GM19239 (cell line): ENCODE results near the gene PGAP6.
"Not testable (repeated sequence)": the region's sequence is repeated elsewhere in the genome, so short reads cannot be mapped to it uniquely, and the experiment has no call there.

Experiments
- DNase-seq: peaks from one replicate; pipeline ENCODE4 v3.0.0; 2011; ENCODE audit warnings: low spot score; ENCODE audit not compliant: insufficient read length
- FAIRE-seq: peaks from 2 replicates; lab custom pipeline; 2011; peaks lifted over from hg19 to GRCh38; lab: Jason Lieb, UNC

Gene PGAP6

DNA sequence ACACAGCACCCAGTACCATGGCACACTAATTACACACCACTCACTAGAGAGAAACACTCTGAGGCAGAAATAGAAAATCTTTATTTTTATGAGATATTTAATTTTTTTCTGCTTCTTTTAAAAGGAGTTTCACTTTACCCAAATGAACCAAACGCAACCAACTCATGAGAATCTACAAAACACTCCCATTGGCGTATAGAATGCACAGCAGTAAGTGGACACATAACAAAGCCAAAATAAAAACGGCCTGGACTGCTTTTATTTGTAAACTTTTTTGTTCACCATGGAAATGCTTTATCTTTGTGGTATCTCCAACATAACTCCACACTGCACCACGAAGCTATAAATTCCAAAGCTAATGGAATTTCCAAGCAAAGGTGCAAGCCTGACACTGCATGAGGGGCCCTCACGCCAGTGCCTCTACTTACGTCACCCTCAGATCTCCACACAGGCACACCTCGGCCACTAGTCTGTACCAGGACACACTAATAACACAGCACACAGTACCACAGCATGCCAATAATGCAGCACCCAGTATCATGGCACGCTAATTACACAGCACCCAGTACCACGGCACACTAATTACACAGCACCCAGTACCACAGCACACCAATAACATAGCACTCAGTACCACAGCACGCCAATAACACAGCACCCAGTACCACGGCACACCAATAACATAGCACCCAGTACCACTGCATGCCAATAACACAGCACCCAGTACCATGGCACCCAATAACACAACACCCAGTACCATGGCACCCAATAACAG, 46.7 kb downstream of the PGAP6 start:
- not testable (repeated sequence) for DNase-seq, FAIRE-seq

DNA sequence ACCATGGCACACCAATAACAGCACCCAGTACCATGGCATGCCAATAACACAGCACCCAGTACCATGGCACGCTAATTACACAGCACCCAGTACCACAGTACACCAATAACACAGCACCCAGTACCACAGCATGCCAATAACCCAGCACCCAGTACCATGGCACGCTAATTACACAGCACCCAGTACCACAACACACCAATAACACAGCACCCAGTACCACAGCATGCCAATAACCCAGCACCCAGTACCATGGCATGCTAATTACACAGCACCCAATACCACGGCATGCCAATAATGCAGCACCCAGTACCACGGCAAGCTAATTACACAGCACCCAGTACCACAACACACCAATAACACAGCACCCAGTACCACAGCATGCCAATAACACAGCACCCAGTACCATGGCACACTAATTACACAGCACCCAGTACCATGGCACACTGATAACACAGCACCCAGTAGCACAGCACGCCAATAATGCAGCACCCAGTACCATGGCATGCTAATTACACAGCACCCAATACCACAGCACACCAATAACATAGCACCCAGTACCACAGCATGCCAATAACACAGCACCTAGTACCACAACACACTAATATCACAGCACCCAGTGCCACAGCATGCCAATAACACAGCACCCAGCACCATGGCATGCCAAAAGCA, 47.5 kb downstream of the PGAP6 start:
- FAIRE-seq, DNase-seq: not testable (repeated sequence)

DNA sequence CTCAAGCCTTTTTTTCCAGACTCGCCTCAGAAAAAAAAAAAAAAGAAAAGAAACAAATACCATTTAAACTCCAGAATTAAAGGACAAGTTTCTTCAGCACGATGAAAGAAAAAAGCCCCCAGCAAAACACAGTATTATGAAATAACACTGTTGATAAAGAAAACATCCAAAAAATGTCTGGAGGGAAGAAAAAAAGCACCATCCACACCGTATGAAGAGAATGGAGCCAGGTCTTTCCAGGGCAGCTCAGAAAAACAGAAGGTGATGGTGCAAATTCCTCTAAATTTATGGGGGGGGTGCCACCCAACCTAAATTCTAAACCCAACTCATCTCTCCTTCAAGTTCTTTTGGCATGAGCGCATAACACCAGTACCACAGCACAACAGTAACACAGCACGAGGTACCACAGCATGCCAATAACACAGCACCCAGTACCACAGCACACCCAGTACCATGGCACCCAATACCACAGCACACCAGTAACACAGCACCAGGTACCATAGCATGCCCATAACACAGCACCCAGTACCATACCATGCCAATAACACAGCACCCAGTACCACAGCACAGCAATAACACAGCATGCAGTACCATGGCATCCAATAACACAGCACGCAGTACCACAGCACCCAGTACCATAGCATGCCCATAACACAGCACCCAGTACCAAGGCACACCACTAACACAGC, 48.2 kb downstream of the PGAP6 start:
- DNase-seq: no peak
- FAIRE-seq: no peak

DNA sequence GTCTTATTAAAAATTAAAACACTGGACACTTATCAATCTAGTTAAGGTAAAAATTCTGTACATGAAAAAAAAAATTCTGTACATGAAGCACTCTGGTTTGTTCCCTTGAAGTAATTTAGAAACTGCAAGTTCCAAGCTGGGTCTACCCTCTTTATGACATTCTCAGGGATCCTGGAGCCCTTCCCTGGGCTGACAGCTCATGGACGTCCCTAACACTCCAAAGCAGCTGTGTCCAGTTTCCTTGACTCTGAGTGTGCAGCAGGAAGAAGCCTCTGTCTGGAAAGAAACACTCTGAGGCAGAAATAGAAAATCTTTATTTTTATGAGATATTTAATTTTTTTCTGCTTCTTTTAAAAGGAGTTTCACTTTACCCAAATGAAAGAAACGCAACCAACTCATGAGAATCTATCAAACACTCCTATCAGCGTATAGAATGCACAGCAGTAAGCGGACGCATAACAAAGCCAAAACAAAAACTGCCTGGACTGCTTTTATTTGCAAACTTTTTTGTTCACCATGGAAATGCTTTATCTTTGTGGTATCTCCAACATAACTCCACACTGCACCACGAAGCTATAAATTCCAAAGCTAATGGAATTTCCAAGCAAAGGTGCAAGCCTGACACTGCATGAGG, 50.5 kb downstream of the PGAP6 start:
- not testable (repeated sequence) for FAIRE-seq, DNase-seq

DNA sequence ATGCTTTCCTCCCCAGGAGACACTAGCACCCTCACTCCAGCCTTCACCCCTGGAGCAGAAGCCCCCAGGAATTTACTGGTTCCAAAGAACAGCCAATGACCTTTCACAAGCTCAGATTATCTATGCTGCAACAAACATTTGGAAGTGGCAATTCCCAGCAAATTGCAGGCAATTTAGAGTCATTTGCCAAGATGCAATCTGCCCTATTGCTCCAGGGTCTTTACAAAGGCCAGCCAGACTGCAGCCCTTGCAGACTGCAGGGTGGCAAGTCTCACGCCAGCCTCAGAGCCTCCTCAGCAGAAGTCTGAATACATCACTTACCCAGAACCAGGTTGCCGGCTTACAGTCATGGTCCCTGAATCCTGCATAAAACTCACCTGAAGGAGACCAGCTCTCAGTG, 51.0 kb downstream of the PGAP6 start:
- FAIRE-seq (no peak), DNase-seq (no peak)

DNA sequence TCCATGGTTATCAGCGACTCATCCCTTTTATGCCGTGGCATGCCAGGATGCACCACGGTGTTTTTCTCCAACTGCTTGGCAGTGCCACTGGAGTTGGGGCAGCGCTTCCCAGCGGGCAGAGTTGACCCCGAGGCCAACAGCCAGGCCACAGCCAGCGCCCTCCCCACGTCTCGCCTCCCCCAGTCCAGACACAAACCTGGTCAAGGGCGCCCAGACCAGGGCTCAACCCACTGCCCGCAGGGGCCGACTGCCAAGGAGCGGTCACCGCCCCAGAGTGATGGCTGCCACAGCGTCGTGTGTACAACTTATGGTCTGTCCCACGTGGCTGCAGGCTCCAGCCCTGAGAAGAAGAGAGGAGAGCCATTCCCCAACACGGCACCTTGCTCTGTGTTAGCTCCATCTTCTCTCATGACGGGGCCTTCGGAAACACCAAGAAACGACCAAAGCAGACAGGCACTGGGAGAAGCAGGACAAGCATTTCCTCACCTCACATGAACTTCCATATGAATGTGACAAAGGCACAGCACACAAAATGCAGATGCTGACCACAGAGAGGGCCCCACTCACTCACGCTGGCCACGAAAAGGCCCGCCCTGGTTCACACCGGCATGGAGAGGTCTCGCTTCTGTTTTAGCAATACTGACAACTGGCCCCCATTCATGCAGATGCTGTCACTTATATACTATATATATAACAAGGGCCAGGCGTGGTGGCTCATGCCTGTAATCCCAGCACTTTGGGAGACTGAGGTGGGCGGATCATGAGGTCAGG, 56.2 kb downstream of the PGAP6 start:
- DNase-seq: no peak

DNA sequence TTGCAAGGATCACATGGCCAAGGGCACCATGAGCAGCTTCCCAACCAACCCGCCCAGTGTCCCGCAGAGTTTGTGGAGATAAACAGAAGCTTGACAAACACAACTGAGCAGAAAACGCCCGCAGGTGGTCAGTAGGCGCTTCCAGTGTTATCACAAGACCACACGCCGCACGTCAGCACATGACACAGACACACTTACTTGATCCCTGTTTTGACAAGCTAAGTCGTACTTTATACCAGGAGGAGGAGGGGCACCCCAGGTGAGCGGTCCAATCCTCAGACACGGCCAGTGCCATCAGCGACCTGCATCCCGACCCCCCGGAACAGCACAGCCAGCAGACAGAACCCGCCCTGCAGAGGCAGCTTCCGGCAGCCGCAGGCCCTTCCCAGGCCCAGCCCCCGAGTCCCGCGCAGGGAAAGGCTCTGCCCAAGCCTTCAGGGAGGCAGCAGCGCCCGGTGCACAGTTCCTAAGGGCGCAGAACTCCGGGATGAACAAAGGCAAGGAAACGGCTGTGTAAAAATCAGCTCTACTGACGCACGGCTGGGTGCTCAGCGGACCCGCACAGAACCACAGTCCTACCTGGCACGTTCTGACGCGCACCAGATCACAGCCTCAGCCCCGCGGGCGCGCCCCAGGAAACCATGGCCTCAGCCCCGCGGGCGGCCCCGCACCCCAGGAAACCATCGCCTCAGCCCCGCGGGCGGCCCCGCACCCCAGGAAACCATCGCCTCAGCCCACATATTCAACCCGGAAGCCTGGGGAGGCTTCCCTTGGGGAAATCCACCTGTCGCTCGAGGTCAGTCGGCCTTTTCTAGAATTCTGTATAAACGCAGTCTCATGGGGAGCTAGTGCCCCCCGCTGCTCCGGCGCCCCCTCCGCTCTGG, 57.1 kb downstream of the PGAP6 start:
- FAIRE-seq (peak; percentile 75), DNase-seq (peak; percentile 68)

More for the DNA sequence above, 56.2 kb downstream of the PGAP6 start:
- FAIRE-seq: no peak

DNA sequence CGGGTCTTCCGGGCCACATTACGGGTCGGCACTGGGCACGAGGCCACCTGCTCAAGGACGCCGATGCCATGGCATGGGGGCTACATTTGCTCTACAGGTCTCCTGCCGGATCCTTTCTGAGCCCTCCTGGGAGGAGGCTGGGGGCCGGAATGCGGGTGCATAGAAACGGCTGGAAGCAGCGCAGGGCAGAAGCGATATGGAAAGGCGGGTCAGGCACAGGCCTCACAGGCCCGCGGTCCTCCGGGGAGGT, 57.7 kb downstream of the PGAP6 start:
- no peak for DNase-seq
- no peak for FAIRE-seq

DNA sequence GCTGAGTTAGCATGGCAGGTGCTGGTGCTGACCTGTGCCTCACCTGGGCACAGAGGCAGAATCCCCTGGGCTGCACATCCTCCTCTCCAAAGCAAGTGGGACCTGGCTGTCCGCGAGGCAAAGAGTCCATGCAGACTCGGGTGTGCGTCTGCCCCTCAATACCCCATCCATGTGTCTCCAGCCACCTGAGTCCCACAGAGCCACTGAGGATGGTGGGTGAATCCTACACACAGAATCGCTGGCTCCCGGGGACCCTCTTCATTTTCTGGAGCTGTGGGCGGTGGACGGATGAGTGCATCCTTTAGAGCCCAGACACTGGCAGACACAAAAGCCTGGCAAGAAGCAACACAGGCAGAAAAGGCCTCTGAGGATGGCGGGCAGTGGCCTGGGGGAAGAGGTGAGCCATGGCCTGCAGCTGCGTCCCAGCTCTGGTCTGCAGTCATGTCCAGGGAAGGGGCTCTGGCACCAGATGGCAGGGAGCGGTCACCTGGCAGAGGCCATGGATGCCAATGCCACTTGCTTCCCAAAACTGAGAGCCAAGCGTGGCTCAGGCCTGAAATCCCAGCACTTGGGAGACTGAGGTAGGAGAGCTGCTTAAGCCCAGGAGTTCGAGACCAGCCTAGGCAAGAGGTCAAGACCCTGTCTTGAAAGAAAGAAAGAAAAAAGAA, 59.2 kb downstream of the PGAP6 start:
- FAIRE-seq: no peak

DNA sequence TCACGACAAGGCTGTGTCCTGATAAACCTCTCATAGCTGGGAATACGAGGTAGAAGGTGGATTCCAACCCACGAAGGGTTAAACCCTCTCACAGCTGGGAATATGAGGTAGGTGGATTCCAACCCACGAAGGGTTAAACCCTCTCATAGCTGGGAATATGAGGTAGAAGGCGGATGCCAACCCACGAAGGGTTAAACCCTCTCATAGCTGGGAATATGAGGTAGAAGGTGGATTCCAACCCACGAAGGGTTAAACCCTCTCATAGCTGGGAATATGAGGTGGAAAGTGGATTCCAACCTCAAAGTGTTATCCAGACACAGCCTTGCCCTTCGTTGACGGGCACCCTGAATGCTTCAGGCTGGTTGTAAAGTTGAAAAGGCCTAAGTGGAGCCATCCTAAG, 60.2 kb downstream of the PGAP6 start:
- FAIRE-seq (no peak), DNase-seq (no peak)

More for the DNA sequence above, 59.2 kb downstream of the PGAP6 start:
- DNase-seq: no peak
